ENCODE measurements around the gene PRIM2.
"Not testable (repeated sequence)": the region's sequence is repeated elsewhere in the genome, so short reads cannot be mapped to it uniquely, and the experiment has no call there.

DNA sequence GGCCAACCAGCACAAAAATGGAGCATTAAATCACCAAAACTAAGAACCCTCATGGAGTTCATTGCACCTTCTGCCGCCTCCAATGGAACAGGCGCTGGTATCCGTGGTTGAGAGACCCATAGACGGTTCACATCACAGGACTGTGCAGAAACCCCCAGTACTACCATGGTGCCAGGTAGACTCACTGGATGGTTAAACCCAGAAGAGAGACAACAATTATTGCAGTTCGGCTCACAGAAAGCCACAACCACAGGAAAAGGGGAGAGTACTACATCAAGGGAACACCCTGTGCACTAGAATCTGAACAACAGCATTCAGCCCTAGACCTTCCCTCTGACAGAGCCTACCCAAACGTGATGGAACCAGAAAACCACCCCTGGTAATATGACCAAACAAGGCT lies 301.5 kb downstream of the PRIM2 start:
- not testable (repeated sequence) for TF ChIP-seq EZH2 (optimal IDR thresholded peaks at IDR 0.05; ENCODE audit: low read depth, low read length)
- TF ChIP-seq, protein P1, sequence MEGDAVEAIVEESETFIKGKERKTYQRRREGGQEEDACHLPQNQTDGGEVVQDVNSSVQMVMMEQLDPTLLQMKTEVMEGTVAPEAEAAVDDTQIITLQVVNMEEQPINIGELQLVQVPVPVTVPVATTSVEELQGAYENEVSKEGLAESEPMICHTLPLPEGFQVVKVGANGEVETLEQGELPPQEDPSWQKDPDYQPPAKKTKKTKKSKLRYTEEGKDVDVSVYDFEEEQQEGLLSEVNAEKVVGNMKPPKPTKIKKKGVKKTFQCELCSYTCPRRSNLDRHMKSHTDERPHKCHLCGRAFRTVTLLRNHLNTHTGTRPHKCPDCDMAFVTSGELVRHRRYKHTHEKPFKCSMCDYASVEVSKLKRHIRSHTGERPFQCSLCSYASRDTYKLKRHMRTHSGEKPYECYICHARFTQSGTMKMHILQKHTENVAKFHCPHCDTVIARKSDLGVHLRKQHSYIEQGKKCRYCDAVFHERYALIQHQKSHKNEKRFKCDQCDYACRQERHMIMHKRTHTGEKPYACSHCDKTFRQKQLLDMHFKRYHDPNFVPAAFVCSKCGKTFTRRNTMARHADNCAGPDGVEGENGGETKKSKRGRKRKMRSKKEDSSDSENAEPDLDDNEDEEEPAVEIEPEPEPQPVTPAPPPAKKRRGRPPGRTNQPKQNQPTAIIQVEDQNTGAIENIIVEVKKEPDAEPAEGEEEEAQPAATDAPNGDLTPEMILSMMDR (IDR thresholded peaks at IDR 0.05; ENCODE audit: low read length), result not testable (repeated sequence)
